BE2C (cell line): ENCODE data around the gene SYP.

Source experiments
- DNase-seq: peaks from one replicate; pipeline ENCODE4 v3.0.0-alpha.2; 2020
- H3K27me3 ChIP-seq: fragments of 250-450 bp; sonication (Bioruptor Pico); 2 replicates; pipeline ENCODE4 v1.5.1; 2020; ENCODE audit warnings: mild to moderate bottlenecking
- H3K36me3 ChIP-seq: fragments of 250-450 bp; sonication (Bioruptor Pico); 2 replicates; pipeline ENCODE4 v1.5.1; 2020; ENCODE audit warnings: mild to moderate bottlenecking
- H3K4me1 ChIP-seq: fragments of 250-450 bp; sonication (Bioruptor Pico); 2 replicates; pipeline ENCODE4 v1.5.1; 2020
- H3K4me3 ChIP-seq: 2 replicates; pipeline ENCODE4 v1.5.1; 2011; ENCODE audit warnings: low read depth, low read length
- H3K9me3 ChIP-seq: fragments of 250-450 bp; sonication (Bioruptor Pico); 2 replicates; pipeline ENCODE4 v1.5.1; 2020
- TF ChIP-seq, protein P1 (sequence below): IDR thresholded peaks from 2 replicates; pipeline ENCODE4 v1.5.1; 2012; ENCODE audit warnings: mild to moderate bottlenecking, low read depth, low read length

Gene SYP

GRCh38 chrX:49203536-49203935, 3.5 kb upstream of the SYP start:
- H3K4me3 ChIP-seq = no peak overlapping the region
- no peaks in the 10 kb centered on the region for H3K36me3 ChIP-seq
- no peaks in the 10 kb centered on the region for H3K27me3 ChIP-seq
- TF ChIP-seq, protein P1, sequence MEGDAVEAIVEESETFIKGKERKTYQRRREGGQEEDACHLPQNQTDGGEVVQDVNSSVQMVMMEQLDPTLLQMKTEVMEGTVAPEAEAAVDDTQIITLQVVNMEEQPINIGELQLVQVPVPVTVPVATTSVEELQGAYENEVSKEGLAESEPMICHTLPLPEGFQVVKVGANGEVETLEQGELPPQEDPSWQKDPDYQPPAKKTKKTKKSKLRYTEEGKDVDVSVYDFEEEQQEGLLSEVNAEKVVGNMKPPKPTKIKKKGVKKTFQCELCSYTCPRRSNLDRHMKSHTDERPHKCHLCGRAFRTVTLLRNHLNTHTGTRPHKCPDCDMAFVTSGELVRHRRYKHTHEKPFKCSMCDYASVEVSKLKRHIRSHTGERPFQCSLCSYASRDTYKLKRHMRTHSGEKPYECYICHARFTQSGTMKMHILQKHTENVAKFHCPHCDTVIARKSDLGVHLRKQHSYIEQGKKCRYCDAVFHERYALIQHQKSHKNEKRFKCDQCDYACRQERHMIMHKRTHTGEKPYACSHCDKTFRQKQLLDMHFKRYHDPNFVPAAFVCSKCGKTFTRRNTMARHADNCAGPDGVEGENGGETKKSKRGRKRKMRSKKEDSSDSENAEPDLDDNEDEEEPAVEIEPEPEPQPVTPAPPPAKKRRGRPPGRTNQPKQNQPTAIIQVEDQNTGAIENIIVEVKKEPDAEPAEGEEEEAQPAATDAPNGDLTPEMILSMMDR = no peak
- no peak for DNase-seq
- no peaks in the 10 kb centered on the region for H3K9me3 ChIP-seq
- 0 out of 2 replicates have a peak, but pooled peaks cover 2% of the 10 kb centered on the region for H3K4me1 ChIP-seq

GRCh38 chrX:49202022-49202421, 2.0 kb upstream of the SYP start:
- no peaks in the 10 kb centered on the region for H3K27me3 ChIP-seq
- no peaks in the 10 kb centered on the region for H3K9me3 ChIP-seq
- TF ChIP-seq, protein P1 = no peak
- 0 out of 2 replicates have a peak, but pooled peaks cover 2% of the 10 kb centered on the region for H3K4me1 ChIP-seq
- H3K36me3 ChIP-seq = no peaks in the 10 kb centered on the region
- no peak overlapping the region for H3K4me3 ChIP-seq
- no peak for DNase-seq

- H3K4me1 ChIP-seq = 0 out of 2 replicates have a peak, but pooled peaks cover 2% of the 10 kb centered on the region
- TF ChIP-seq, protein P1 = no peak
- no peaks in the 10 kb centered on the region for H3K27me3 ChIP-seq
- H3K4me3 ChIP-seq = peak overlapping the region; percentile 71
- no peaks in the 10 kb centered on the region for H3K36me3 ChIP-seq
- DNase-seq = no peak
- H3K9me3 ChIP-seq = no peaks in the 10 kb centered on the region
These were observed 738 bp downstream of the SYP start for GRCh38 chrX:49199315-49199595.

GRCh38 chrX:49198540-49199314, 1.3 kb downstream of the SYP start:
- Histone ChIP-seq H3K4me3 (peak overlapping the region; percentile 71), H3K4me1 (0 out of 2 replicates have a peak, but pooled peaks cover 2% of the 10 kb centered on the region), H3K27me3 (no peaks in the 10 kb centered on the region), H3K9me3 (no peaks in the 10 kb centered on the region), H3K36me3 (no peaks in the 10 kb centered on the region)
- TF ChIP-seq, protein P1 = no peak
- no peak for DNase-seq

GRCh38 chrX:49197543-49198087, 2.4 kb downstream of the SYP start:
- H3K36me3 ChIP-seq = no peaks in the 10 kb centered on the region; the same call in 1 of the 2 replicates
- no peak for DNase-seq
- no peaks in the 10 kb centered on the region for H3K9me3 ChIP-seq
- H3K4me3 ChIP-seq = no peak overlapping the region
- TF ChIP-seq, protein P1 = no peak
- no peaks in the 10 kb centered on the region for H3K27me3 ChIP-seq
- H3K4me1 ChIP-seq = 0 out of 2 replicates have a peak, but pooled peaks cover 2% of the 10 kb centered on the region

DNA sequence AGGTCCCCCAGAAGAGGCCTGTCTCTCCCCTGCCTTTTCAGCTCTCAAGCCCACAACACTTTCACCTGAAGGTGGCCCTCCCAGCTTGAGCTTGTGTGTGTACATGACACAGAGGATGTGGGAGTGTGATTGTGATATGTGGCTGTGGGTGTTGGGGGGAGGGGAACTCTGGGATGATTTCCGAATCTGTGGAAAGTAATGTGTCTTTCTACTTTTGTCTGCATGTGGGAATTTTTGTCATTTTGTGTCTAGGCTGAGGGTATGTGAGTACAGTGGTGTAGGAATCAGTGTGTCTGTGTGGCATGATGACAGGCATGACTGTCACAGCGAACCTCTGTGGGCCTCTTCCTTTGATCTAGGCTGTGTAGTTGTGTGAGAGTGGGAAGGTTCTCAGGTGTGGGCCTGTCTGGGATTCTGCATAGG, 6.4 kb downstream of the SYP start:
- TF ChIP-seq, protein P1 = no peak
- no peak for DNase-seq
- Histone ChIP-seq H3K36me3 (no peaks in the 10 kb centered on the region; the same call in 1 of the 2 replicates), H3K4me3 (no peak overlapping the region), H3K9me3 (no peaks in the 10 kb centered on the region), H3K4me1 (no peaks in the 10 kb centered on the region), H3K27me3 (no peaks in the 10 kb centered on the region)
